GM19455 (cell line): ENCODE results near the gene ASB18.
"Not testable (repeated sequence)": the region's sequence is repeated elsewhere in the genome, so short reads cannot be mapped to it uniquely, and the experiment has no call there.

Experiments used
- ATAC-seq: cut with Tn5 transposase; IDR thresholded peaks from one replicate; pipeline ENCODE4 v1.9.1; 2021; ENCODE audit not compliant: unreplicated experiment

The ASB18 gene, protein sequence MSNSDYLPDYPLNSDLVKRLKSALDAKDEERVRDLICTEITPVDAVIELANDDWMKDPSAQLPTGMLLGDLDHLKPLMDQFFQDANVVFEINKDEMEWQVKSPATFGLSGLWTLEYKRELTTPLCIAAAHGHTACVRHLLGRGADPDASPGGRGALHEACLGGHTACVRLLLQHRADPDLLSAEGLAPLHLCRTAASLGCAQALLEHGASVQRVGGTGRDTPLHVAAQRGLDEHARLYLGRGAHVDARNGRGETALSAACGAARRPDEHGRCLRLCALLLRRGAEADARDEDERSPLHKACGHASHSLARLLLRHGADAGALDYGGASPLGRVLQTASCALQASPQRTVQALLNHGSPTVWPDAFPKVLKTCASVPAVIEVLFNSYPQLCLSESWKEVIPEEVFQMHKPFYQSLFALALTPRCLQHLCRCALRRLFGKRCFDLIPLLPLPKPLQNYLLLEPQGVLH

DNA sequence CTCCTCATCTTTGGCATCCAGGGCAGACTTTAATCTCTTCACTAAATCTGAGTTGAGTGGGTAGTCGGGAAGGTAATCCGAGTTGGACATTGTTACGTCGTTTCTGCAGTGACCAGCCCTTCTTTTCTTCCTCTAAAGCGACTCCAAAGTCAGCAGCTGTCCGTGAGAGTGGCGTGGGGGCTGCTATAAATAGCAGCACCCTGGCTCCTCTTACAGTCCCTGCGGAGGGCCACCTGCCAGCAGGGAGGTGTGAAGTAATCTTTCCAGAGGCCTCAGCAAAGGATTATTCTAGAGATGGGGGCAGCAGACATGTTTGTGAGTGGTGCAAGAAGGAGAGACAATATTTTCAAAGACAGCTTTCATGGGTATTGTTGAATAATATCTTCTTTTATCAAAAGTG, at the start of gene ASB18:
Gene ASB18 (minus strand): TSS at position 151 of the 400 bp plus-strand sequence. CDS start 61 bp downstream, at position 90.
- ATAC-seq: no peak

DNA sequence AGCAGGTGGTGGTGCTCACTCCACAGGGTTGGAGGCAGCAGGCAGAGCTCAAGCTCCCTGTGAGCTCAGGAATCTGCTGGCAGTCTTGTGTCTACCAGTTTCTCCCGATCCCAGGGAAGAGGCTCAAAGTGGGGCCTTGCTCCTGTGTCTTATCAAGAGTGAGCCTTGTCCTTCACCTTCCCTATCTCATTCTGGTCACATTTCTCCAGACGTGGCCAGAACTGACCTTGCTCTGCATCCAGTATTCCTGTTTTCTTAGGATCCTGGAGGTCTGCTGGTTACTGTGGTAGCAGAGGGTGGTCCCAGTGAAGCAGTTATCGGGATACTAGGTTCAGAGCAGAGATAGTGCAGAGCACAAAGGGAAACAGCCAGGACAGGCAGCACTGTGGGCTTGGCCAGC, 47.1 kb upstream of the ASB18 start:
- ATAC-seq: no peak

DNA sequence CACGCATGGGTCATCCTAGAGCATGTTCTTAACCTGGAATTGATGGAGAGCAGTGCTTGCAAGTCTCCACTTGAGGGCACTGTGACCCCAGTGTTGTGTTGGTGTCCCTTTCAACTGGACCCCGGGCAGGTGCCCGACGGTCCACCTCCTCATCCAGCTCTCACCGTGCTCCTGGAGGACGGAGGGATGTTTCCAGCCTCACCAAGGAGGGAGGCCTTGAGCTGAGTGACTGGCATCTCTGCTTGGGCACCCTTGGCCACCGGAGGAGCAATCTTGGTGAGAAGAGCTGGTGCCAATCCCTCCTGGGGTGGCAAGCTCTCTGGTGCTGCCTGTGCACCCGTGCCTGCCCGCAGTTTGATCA, 45.4 kb upstream of the ASB18 start:
- ATAC-seq: no peak

DNA sequence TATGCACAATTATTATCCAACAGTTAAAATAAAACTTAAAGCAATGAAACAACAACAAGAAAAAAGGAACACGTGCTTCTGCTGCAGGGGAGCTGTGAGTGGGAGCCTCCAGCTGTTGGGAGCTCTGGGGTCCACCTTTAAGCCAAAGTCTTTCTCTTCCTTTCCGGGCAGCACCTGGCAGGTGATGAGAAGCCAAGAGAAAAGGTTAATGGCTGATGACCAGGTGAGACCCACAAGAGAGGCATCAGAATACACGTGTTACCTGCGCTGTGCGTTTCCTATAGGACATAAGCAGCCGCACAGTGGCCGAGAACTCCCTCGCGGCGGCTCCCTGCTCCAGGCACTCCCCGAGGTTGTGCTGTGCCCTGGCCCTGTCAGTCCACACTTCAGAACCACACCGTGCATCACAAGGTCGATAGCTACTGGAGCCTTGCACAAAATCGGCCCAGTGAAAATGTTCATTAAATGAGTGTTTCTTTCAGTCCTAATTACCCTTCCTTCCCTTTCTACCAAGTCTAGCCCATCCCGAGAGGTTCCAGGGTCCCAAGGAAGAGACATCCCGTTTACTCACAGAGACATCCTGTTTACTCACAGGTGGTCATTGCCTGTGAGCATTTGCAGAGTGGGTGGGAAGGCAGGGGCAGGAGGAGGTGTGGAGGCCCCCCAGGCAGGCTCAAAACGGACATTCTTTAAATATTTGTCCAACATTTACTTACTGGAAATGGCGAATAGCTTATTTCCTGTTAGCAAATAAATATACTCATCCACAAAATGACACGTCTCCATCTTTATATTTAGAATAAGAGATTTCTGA, 44.9 kb upstream of the ASB18 start:
- ATAC-seq: no peak

DNA sequence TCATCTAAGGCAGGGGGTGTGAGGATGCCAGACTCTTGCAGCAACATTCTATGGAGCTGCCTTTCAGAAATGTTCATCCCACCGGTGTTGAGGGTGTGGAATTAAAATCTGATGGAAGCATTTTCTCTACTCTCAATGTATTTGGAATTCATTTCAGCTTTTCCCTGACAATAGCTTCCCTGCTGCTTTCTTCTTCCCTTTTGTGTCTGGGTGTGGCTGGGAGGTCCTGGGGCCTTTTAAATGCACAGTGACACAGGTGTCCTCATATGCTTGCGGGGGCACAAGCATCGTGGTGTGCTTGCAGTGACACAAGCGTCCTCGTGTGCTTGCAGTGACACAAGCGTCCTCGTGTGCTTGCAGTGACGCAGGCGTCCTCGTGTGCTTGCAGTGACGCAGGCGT, 43.4 kb upstream of the ASB18 start:
- no peak for ATAC-seq

DNA sequence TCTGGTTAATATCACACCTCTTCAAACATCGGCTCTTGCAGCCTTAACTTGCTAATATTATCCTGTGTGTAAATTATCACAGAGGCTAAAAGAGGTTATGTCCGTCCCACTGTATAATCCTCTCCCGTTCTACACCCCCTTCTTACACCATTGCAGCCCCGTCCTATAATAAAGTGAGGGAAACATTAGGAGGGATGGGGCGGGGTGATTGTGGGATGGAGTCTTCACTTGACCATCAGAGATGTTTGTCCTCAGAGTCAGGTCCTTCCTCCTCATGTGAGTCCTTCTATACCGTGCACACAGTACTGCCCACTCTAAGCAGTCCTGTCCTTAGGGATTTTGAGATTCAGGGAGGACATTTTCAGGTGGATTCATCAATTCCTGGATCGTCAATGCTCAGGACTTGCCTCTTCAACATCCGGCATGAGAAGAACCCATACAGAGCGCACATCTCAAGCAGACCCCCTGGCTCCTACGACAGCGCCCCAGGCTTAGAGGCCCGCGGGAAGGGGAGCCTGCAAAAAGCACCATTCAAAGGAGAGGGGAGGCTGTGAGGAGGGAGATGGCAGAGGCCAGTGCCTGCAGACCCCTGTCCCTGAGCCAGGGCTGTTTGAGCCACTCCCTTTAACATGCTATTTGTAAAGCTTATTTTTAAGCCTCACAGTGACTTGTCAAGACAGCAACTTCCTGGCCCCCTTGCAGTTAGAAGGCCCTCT, 42.8 kb upstream of the ASB18 start:
- ATAC-seq: no peak

DNA sequence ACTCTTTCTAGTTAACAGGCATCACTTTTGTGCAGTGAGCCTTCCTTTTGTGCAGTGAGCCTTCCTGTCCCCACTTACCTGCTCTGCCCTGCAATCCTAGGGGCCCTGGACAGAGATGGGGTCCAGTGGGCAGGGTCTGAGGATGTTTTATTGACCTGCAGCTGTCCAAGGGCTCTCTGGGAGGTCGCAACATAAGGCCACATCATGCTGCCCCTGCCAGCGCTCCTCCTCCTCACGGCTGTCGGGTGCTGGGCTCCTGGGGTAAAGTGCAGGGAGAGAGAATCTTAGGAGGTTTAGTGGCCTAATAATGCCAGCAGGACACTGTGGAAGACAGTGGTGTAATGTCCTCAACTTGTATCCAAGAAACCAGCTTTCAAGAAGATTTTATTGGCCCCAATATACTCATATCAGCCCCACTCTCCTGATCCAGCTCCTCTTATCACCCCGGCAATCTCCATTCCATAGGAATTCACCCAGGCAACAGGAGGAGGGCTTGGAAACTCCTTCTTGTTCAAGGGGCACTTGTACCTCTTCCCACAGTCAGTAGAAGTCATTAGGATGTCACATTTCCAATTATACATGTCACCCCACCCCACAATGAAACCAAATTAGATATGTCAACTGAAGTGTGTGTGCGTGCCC, 41.9 kb upstream of the ASB18 start:
- ATAC-seq: no peak

DNA sequence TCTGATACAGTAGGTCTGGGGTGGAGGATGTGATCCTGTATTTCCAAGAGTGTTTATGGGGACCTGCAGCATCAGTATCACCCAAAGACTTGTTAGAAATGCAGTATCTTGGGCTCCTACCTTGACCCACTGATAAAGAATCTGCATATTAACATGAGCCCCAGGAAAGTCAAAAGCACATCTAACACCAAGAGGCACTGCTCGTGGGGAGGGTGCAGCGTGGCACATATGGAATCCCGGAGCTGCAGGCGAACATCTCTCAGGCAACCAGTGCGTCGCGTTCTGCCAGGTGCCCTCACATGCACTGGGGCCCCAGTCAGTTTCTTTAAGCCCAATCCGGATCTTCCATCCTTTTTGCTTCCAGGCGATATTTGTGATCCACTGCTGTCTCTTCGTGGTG, 41.3 kb upstream of the ASB18 start:
- ATAC-seq: no peak

DNA sequence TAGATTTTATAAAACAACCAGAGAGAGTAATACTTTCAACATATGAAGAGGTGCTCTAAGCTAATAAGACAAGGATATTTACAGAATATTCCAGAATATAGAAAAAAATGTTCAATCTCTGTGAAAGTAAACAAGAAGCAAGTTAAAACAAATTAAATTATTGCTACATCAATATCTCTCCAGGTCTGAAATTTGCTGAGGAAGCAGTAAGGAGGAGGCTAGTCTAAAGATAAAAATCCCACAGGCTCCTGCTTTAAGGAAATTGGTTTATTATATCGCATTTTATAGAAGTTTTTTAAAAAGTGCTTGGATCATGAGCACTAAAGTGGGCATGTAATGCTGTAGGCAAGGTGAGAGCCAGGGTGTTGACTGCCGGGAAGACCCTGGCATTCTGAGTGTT, 39.7 kb upstream of the ASB18 start:
- no peak for ATAC-seq

DNA sequence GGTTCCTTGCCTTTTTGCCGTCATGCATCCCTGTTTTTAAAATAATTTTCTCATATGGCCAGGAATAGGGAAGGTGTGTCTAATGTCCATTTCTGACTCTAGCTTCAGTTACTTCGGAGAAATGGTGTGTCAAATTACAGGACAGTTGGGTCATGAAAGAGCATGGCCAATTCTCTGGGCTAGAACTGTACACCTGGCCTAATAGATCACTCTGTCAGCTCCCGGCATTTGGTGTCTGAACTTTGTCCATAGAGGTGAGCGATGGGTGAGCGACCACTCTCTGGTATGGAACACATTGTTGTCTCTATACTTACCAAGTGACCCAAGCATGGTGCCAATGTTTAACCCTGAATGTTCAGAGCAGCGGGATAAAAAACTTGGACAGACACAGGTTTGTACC, 38.3 kb upstream of the ASB18 start:
- ATAC-seq: no peak

DNA sequence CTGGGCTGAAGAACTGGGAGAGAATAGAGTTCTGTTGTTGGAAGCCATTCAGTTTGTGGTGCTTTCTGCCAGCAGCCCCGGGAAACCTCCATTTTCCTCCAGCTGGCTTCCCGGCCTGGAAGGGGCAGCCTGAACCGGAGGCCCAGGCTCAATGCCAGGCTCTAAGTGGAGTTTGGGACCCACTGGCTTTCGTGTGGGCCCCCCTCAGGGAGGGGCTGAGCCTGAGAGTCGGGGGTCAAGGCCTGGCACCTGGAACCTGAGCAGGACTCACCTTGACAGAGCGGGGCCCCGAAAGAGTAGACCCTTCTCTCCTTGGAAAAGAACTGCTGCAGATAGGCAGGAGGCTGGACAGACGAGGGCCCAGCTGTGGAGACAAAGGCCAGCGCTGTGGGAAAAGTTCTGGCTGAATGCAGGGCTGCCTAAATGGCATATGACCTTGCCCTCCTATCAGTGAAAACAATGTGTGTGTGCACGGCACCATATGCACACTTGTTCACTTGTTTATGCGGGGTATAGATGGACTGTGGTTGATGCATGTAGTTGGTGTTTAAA, 34.8 kb upstream of the ASB18 start:
- ATAC-seq: no peak

DNA sequence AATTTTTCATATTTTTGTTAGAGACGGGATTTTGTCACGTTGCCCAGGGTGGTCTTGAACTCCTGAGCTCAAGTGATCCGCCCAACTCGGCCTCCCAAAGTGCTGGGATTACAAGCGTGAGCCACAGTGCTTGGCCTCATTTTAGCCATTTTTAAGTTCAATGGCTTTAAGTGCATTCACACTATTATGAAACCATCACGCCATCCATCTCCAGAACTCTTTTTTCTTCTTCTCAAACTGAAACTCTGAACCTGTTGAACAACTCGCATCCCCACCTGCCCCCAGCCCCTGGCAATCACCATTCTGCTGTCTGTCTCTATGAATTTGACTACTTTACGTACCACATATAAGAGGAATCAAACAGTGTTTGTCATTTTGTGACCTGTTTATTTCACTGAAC, 31.3 kb upstream of the ASB18 start:
- ATAC-seq: no peak

DNA sequence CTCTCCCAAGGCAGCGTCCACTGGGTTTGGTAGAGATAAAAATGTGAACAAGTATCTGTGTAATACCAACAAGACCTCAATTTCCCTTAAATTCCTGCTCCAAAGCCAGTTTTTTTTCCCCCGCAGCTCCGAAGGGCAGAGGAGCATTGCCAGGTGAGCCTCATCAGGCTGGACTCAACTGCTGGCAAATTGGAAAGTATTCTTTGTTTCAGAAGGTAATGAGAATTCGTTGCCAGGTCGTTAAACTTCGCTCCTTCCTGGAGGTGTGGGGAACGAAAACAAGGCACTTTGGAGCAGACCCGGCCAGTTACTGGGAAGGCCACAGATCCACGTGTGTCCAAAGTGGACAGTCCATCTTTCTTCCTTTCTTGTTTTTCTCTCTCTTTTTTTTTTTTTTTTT, 30.4 kb upstream of the ASB18 start:
- no peak for ATAC-seq

DNA sequence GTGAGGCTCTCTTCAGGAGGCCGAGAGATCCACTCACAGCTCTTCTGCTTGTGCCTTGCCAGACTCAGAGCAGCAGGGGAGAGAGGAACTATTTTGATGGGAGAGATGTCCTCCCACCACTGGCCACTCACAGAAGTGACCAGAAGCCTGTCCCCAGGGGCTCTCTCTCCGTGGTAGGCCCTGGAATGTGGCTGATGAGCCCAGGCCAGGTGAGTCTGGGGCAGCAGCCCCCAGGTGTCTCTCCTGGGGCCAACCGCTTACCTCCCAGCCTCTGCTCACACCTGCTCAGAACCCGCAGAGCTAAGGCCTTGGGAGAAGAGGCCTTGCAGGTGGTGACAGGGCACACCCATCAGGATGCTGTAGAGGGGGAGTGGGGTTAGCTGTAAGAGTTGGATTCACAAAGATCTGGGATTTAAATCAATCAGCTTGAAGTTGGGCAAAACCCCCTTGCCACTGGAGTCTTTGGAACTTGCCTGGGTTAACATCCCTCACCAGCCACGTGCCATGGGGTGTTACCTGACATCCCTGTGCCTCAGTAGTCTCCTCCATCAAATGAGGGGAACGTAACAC, 29.1 kb upstream of the ASB18 start:
- no peak for ATAC-seq

DNA sequence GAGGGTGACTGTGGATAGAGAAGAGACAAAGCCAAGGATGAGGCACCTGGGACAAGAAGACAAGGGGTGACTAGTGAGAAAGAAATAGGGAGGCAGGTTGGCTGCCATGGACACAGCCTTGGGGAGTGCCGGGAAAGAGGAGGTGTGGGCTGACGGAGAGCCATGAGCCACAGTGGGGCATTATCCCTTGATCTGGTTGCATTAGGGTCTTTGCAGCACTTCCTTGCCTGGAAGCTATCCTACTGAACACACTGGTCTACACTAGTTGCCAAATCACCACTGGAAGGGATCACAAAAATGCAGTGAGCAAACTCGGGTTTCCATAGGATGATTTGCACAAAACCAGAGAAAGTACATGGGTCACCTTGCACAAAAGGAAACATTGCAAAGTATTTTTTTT, 27.7 kb upstream of the ASB18 start:
- no peak for ATAC-seq

DNA sequence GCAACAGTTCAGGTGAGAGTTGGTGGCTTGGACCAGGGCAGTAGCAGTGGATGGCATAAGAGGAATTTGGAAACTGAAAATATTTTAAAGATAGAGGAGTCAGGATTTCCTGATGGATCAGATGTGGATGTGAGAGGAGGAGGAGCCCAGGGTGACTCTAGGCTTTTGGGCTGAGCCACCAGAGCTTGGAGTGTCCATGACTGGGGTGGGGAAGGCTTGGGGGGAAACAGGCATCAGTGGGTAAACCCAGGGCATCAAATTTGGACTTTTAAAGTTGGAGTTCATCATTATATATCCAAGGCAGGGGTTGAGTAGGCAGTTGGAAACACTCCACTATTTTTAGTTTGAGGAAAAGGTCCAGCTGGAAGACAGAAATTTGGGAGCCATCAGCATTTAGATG, 27.3 kb upstream of the ASB18 start:
- no peak for ATAC-seq

DNA sequence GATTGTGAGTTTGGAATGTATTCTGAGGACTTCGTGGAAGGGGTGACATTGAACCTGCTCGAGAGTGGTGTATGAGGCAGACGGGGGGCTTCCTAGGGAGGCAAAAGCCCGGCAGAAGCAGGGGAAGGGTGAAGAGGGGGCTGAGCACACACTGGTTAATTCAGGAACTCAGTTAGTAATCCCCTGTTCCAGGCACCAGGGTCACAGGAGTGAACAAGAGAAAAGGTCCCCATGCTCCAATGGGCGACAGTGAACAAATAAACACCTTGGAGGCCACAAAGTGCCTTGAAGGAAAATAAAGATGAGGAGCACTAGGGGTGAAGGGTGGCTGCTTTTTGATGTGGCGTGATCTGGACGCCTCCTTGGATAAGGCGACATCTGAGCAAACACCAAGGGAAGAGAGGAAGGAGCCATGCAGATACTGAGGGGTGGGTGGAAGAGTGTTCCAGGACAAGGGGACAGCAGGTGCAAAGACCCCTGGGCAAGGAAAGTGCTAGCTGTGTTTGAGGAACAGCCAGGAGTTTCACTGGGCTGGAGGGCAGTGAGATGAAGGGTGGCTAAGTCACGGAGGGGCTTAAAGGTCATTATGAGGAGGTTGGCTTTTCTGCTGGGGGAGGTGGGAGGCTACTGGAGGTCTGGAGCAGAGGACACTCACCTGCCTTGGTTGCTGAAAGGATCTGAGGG, 26.7 kb upstream of the ASB18 start:
- ATAC-seq: no peak

DNA sequence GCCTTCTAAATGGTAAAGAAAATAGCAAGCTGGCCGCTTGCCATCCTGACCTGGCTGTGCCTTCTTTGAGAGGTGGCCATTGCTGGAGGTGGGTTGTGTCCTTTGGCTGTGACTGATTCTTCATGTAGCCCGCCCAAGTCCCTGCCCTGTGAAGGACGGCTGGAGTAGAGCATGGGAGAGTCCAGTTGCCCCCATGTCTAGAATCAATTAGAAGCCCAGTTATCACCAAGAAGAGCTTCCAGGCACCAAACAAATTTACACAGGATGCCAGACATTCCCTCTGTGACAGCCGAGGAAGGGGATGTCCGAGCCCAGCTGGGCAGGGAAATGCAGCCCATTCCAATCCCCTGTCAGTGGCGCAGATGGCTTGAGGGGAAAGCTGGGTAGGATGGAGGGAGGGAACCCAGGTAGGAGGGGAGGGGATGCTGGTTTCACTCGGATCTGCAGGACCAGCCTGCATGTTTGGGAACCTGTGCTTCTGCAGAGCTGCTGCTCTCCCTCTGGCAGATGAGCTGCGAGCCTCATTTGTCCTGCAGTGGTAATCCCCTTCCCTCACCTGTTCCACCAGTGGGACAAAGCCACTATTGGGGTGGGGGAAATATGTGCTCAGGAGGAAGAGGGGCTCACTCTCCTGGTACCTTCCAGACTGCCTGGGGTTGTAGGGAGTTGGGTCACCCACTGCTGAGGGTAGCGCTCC, 25.7 kb upstream of the ASB18 start:
- no peak for ATAC-seq

DNA sequence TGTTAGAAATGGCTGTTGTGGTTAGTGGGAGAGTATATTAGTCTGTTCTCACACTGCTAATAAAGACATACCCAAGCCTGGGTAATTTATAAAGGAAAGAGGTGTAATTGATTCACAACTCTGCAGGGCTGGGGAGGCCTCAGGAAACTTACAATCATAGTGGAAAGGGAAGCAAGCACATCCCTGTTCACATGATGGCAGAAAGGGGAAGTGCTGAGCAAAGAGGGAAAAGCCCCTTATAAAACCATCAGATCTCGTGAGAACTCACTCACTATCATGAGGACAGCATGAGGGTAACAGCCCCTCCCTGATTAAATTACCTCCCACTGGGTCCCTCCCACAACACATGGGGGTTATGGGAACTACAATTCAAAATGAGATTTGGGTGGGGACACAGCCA, 24.2 kb upstream of the ASB18 start:
- ATAC-seq: not testable (repeated sequence)
